HepG2 (cell line): ENCODE measurements around the gene PLVAP. TPM values are rescaled to one million over a fixed set of nuclear protein-coding genes. Genes with fewer than 3 reads are reported as not detected.

Experiments
- ELF1 ChIP-seq: sonication (generic); formaldehyde crosslinking; IDR thresholded peaks from 2 replicates; pipeline ENCODE4 v1.4.0; 2020; ENCODE audit warnings: missing genetic modification reagents
- ESRRA ChIP-seq: sonication (generic); formaldehyde crosslinking; IDR thresholded peaks from 2 replicates; pipeline ENCODE4 v1.5.1; 2020; ENCODE audit warnings: mild to moderate bottlenecking, low read depth, missing genetic modification reagents
- FOXC1 ChIP-seq: sonication (generic); formaldehyde crosslinking; IDR thresholded peaks from 2 replicates; pipeline ENCODE4 v1.8.0; 2022; ENCODE audit warnings: mild to moderate bottlenecking, missing genetic modification reagents, borderline replicate concordance
- JUND ChIP-seq: sonication (generic); formaldehyde crosslinking; IDR thresholded peaks from 2 replicates; pipeline ENCODE4 v1.8.0; 2022; ENCODE audit warnings: mild to moderate bottlenecking, missing genetic modification reagents
- KLF16 ChIP-seq, 2 experiments: sonication (generic) in 1 of 2; formaldehyde crosslinking in 1 of 2; IDR thresholded peaks; 2 replicates each; pipeline versions ENCODE4 v1.6.1 to v1.8.0; 2016 to 2023; ENCODE audit warnings: missing genetic modification reagents in 2 of 2, missing compliant biosample characterization in 1 of 2
- MATR3 ChIP-seq: sonication (generic); formaldehyde crosslinking; IDR thresholded peaks from 2 replicates; pipeline ENCODE4 v1.4.0; 2020; ENCODE audit warnings: missing genetic modification reagents
- NPAS2 ChIP-seq: sonication (generic); formaldehyde crosslinking; IDR thresholded peaks from 2 replicates; pipeline ENCODE4 v1.8.0; 2022; ENCODE audit warnings: mild to moderate bottlenecking, missing genetic modification reagents, borderline replicate concordance
- NRL ChIP-seq: sonication (generic); formaldehyde crosslinking; IDR thresholded peaks from 2 replicates; pipeline ENCODE4 v1.5.0; 2020; ENCODE audit warnings: missing genetic modification reagents, mild to moderate bottlenecking, moderate library complexity, borderline replicate concordance
- PHF8 ChIP-seq: sonication (generic); formaldehyde crosslinking; IDR thresholded peaks from 2 replicates; pipeline ENCODE4 v1.5.0; 2020; ENCODE audit warnings: missing genetic modification reagents
- SMAD9 ChIP-seq: sonication (generic); formaldehyde crosslinking; IDR thresholded peaks from 2 replicates; pipeline ENCODE4 v1.5.1; 2020; ENCODE audit warnings: mild to moderate bottlenecking, missing genetic modification reagents
- SNAI1 ChIP-seq: sonication (generic); formaldehyde crosslinking; IDR thresholded peaks from 2 replicates; pipeline ENCODE4 v1.5.0; 2020; ENCODE audit warnings: mild to moderate bottlenecking, missing genetic modification reagents, borderline replicate concordance
- SRSF9 ChIP-seq: fragments of 200-400 bp; formaldehyde crosslinking; IDR thresholded peaks from 2 replicates; pipeline ENCODE4 v1.6.1; 2018; ENCODE audit warnings: borderline replicate concordance, mild to moderate bottlenecking, low read depth, low read length; ENCODE audit not compliant: insufficient read depth, poor library complexity, severe bottlenecking
- TCF7L2 ChIP-seq: IDR thresholded peaks from 2 replicates; pipeline ENCODE4 v1.6.1; 2011; ENCODE audit warnings: mild to moderate bottlenecking, low read depth, low read length, moderate library complexity
- ZFAT ChIP-seq: sonication (generic); formaldehyde crosslinking; conservative IDR thresholded peaks from 2 replicates; pipeline ENCODE4 v1.8.1; 2023; ENCODE audit warnings: missing genetic modification reagents, inconsistent platforms
- ZNF235 ChIP-seq: sonication (generic); formaldehyde crosslinking; IDR thresholded peaks from 2 replicates; pipeline ENCODE4 v1.8.1; 2023; ENCODE audit warnings: mild to moderate bottlenecking, missing genetic modification reagents, borderline replicate concordance
- ZNF296 ChIP-seq: sonication (generic); formaldehyde crosslinking; conservative IDR thresholded peaks from 2 replicates; pipeline ENCODE4 v1.5.0; 2020; ENCODE audit warnings: mild to moderate bottlenecking, missing genetic modification reagents
- ZNF431 ChIP-seq: sonication (generic); formaldehyde crosslinking; IDR thresholded peaks from 2 replicates; pipeline ENCODE4 v1.9.0; 2022; ENCODE audit warnings: missing genetic modification reagents, low read depth, mild to moderate bottlenecking, borderline replicate concordance
- ZNF546 ChIP-seq: sonication (generic); formaldehyde crosslinking; conservative IDR thresholded peaks from 2 replicates; pipeline ENCODE4 v1.8.1; 2023; ENCODE audit warnings: mild to moderate bottlenecking, missing genetic modification reagents
- ZNF558 ChIP-seq: sonication (generic); formaldehyde crosslinking; IDR thresholded peaks from 2 replicates; pipeline ENCODE4 v1.9.0; 2022; ENCODE audit warnings: mild to moderate bottlenecking, missing genetic modification reagents, borderline replicate concordance
- ZNF816 ChIP-seq: sonication (generic); formaldehyde crosslinking; IDR thresholded peaks from 2 replicates; pipeline ENCODE4 v1.8.0; 2022; ENCODE audit warnings: missing genetic modification reagents, mild to moderate bottlenecking, borderline replicate concordance
- polyA plus RNA-seq, 8 experiments: library from polyadenylated mRNA; depleted of rRNA in 3 of 8; stranded (reverse) in 7 of 8; unstranded in 1 of 8; fragments of >200 nt; fragmentation: Illumina TruSeq in 4 of 8; extraction: Trizol in 4 of 8; gene quantifications; 2 replicates each; pipeline versions ENCODE4 v1.2.1 to v1.2.3, GENCODE V29; 2011 to 2016; ENCODE audit warnings: low read depth in 4 of 8, missing spikeins in 1 of 8, mixed read lengths in 1 of 8; ENCODE audit not compliant: insufficient read depth in 1 of 8
- total RNA-seq, 5 experiments: library from RNA; depleted of rRNA; stranded (reverse); fragments of >200 nt; fragmentation: Illumina TruSeq; extraction: Trizol; gene quantifications; 2 replicates each; pipeline ENCODE4 v1.2.3, GENCODE V29; 2016; ENCODE audit warnings: low read depth in 1 of 5
- TF ChIP-seq, protein P1 (sequence below): sonication (generic); formaldehyde crosslinking; IDR thresholded peaks from 2 replicates; pipeline ENCODE4 v1.4.0; 2020; ENCODE audit warnings: missing genetic modification reagents
- TF ChIP-seq, protein P2 (sequence below): sonication (generic); formaldehyde crosslinking; IDR thresholded peaks from 2 replicates; pipeline ENCODE4 v1.5.0; 2020; ENCODE audit warnings: missing genetic modification reagents
- TF ChIP-seq, protein P3 (sequence below): sonication (generic); formaldehyde crosslinking; conservative IDR thresholded peaks from 2 replicates; pipeline ENCODE4 v1.4.0; 2020; ENCODE audit warnings: missing genetic modification reagents

PLVAP gene
- total and polyA plus RNA-seq, 2 of the 13 experiments (the other 11 are each of a cell fraction or from before 2014, with no cell fraction given): 0.26 TPM; not detected in 1

- TF ChIP-seq, protein P1, sequence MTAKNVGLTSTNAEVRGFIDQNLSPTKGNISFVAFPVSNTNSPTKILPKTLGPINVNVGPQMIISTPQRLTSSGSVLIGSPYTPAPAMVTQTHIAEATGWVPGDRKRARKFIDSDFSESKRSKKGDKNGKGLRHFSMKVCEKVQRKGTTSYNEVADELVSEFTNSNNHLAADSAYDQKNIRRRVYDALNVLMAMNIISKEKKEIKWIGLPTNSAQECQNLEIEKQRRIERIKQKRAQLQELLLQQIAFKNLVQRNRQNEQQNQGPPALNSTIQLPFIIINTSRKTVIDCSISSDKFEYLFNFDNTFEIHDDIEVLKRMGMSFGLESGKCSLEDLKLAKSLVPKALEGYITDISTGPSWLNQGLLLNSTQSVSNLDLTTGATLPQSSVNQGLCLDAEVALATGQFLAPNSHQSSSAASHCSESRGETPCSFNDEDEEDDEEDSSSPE: peak; percentile 70
- TF ChIP-seq ESRRA (CRISPR knock-in tag): 0 out of 2 replicates have a peak, but pooled peaks have one; percentile 24
- TF ChIP-seq SNAI1 (CRISPR knock-in tag): no peak
- TF ChIP-seq ZNF816 (CRISPR knock-in tag): no peak; the same call in 1 of the 2 replicates
- TF ChIP-seq PHF8 (CRISPR knock-in tag): peak; percentile 40
- TF ChIP-seq ZNF296 (CRISPR knock-in tag): no peak
- TF ChIP-seq SMAD9 (CRISPR knock-in tag): no peak
- TF ChIP-seq ZFAT: no peak
- TF ChIP-seq MATR3 (CRISPR knock-in tag): no peak
- peak; percentile 79; the same call in 1 of the 2 replicates for TF ChIP-seq ZNF235
- TF ChIP-seq FOXC1 (CRISPR knock-in tag): peak; percentile 64; the same call in 1 of the 2 replicates
- no peak for TF ChIP-seq NPAS2 (CRISPR knock-in tag)
- TF ChIP-seq, protein P2, sequence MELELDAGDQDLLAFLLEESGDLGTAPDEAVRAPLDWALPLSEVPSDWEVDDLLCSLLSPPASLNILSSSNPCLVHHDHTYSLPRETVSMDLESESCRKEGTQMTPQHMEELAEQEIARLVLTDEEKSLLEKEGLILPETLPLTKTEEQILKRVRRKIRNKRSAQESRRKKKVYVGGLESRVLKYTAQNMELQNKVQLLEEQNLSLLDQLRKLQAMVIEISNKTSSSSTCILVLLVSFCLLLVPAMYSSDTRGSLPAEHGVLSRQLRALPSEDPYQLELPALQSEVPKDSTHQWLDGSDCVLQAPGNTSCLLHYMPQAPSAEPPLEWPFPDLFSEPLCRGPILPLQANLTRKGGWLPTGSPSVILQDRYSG (CRISPR knock-in tag): no peak
- no peak for TF ChIP-seq TCF7L2
- TF ChIP-seq NRL (CRISPR knock-in tag): no peak
- 0 out of 4 replicates have a peak, but pooled peaks of 1 of the 2 experiments have one; percentile 45 for TF ChIP-seq KLF16 (CRISPR knock-in tag; IDR thresholded peaks at IDR 0.05)
- TF ChIP-seq, protein P3, sequence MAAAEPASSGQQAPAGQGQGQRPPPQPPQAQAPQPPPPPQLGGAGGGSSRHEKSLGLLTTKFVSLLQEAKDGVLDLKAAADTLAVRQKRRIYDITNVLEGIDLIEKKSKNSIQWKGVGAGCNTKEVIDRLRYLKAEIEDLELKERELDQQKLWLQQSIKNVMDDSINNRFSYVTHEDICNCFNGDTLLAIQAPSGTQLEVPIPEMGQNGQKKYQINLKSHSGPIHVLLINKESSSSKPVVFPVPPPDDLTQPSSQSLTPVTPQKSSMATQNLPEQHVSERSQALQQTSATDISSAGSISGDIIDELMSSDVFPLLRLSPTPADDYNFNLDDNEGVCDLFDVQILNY (CRISPR knock-in tag): 0 out of 2 replicates have a peak, but pooled peaks have one; percentile 38
- peak; percentile 63; the same call in 1 of the 2 replicates for TF ChIP-seq ZNF546
- TF ChIP-seq JUND (CRISPR knock-in tag): 0 out of 2 replicates have a peak, but pooled peaks have one; percentile 51
- peak; percentile 71 for TF ChIP-seq ZNF431
- no peak for TF ChIP-seq ZNF558 (CRISPR knock-in tag)
- TF ChIP-seq SRSF9: no peak
- peak; percentile 30; the same call in 1 of the 2 replicates for TF ChIP-seq ELF1
These were observed 42.4 kb downstream of the PLVAP start, which contains the start of gene ANO8 (continued) for GRCh38 chr19:17334414-17335409.
